ENCODE data around the gene ITCH. TPM values are rescaled to one million over a fixed set of nuclear protein-coding genes. Genes with fewer than 3 reads are reported as not detected.

The ITCH gene
- polyA plus RNA-seq, 1 donor from 2014 or later = 39.5 TPM

GRCh38 chr20:34316196-34316814 is 46.8 kb upstream of the ITCH start:
- no peak overlapping the region for H3K4me3 ChIP-seq (ENCODE audit: low read length)
- no peaks in the 10 kb centered on the region for H3K9me3 ChIP-seq (ENCODE audit: low read length)
- H3K36me3 ChIP-seq (ENCODE audit: insufficient read depth, low read length) = no peaks in the 10 kb centered on the region
- no peak for TF ChIP-seq SMC3 (conservative IDR thresholded peaks at IDR 0.05; ENCODE audit: poor library complexity)
- no peak for TF ChIP-seq EP300 (conservative IDR thresholded peaks at IDR 0.05; ENCODE audit: poor library complexity, severe bottlenecking)
- TF ChIP-seq MXI1 (conservative IDR thresholded peaks at IDR 0.05; ENCODE audit: poor library complexity, severe bottlenecking) = no peak
- no peak for TF ChIP-seq POLR2AphosphoS5 (IDR thresholded peaks at IDR 0.05)
- no peak for TF ChIP-seq RAD21 (conservative IDR thresholded peaks at IDR 0.05)
- TF ChIP-seq EZH2 (IDR thresholded peaks at IDR 0.05; ENCODE audit: borderline replicate concordance, insufficient read depth, low read length, poor library complexity, severe bottlenecking) = no peak
- TF ChIP-seq, protein P1, sequence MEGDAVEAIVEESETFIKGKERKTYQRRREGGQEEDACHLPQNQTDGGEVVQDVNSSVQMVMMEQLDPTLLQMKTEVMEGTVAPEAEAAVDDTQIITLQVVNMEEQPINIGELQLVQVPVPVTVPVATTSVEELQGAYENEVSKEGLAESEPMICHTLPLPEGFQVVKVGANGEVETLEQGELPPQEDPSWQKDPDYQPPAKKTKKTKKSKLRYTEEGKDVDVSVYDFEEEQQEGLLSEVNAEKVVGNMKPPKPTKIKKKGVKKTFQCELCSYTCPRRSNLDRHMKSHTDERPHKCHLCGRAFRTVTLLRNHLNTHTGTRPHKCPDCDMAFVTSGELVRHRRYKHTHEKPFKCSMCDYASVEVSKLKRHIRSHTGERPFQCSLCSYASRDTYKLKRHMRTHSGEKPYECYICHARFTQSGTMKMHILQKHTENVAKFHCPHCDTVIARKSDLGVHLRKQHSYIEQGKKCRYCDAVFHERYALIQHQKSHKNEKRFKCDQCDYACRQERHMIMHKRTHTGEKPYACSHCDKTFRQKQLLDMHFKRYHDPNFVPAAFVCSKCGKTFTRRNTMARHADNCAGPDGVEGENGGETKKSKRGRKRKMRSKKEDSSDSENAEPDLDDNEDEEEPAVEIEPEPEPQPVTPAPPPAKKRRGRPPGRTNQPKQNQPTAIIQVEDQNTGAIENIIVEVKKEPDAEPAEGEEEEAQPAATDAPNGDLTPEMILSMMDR (IDR thresholded peaks at IDR 0.05; ENCODE audit: poor library complexity, severe bottlenecking) = no peak
- no peak for TF ChIP-seq TAF1 (IDR thresholded peaks at IDR 0.05; ENCODE audit: low read depth)
- no peak for TF ChIP-seq REST (IDR thresholded peaks at IDR 0.05; ENCODE audit: borderline replicate concordance)
- H3K79me2 ChIP-seq (replicated peaks; ENCODE audit: insufficient read depth, low read length) = no peaks in the 10 kb centered on the region
- no peaks in the 10 kb centered on the region for H3F3A ChIP-seq (ENCODE audit: insufficient read depth, low read length, poor library complexity, severe bottlenecking)
- no peak overlapping the region for H2AFZ ChIP-seq (ENCODE audit: low read depth, low read length)
- H3K4me2 ChIP-seq (ENCODE audit: low read length) = no peak overlapping the region
- H3K9me2 ChIP-seq (ENCODE audit: insufficient read depth, low read length) = no peaks in the 10 kb centered on the region
- peaks cover 11% of the 10 kb centered on the region for H3K27me3 ChIP-seq (ENCODE audit: insufficient read depth, low read depth, low read length)
- no peaks in the 10 kb centered on the region for H4K20me1 ChIP-seq (ENCODE audit: insufficient read depth)
- H3K27ac ChIP-seq (ENCODE audit: low read length) = no peak overlapping the region
- no peak overlapping the region for H3K9ac ChIP-seq (ENCODE audit: low read length)

DNA sequence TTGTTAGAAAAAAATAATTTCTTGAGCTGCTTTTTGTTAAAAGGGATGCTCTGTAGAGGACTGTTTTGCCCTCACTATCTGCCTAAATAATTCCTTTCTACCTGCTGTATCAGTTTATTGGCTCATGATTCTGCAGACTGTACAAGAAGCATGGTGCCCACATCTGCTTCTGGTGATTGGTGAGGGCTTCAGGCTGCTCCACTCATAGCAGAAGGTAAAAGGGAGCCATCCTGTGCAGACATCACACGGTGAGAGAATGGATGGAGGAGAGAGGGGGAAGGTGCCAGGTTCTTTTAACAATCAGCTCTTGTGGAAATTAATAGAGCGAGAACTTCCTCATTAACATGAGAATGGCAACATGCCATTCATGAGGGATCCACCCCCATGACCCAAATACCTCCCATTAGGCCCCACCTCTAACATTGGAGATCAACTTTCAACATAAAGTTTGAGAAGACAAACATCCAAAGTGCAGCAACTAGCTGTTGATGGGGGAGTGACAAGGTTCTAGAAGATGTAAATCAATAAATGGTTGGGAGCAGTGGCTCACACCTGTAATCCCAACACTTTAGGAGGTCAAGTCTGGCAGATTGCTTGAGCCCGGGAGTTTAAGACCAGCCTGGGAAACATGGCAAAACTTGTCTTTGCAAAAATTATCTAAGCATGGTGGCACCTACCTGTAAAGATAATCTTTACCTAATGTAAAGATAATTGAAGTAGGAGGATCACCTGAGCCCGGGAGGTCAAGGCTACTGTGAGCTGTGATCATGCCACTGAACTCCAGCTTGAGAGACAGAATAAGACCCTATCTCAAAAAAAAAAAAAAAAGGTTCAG is 44.2 kb upstream of the ITCH start:
- Histone ChIP-seq H3K27me3 (ENCODE audit: insufficient read depth, low read depth, low read length) (no peaks in the 10 kb centered on the region), H4K20me1 (ENCODE audit: insufficient read depth) (no peaks in the 10 kb centered on the region), H2AFZ (ENCODE audit: low read depth, low read length) (no peak overlapping the region), H3K4me2 (ENCODE audit: low read length) (no peak overlapping the region), H3K9ac (ENCODE audit: low read length) (no peak overlapping the region), H3F3A (ENCODE audit: insufficient read depth, low read length, poor library complexity, severe bottlenecking) (no peaks in the 10 kb centered on the region), H3K9me3 (ENCODE audit: low read length) (no peaks in the 10 kb centered on the region), H3K36me3 (ENCODE audit: insufficient read depth, low read length) (no peaks in the 10 kb centered on the region), H3K4me3 (ENCODE audit: low read length) (no peak overlapping the region), H3K9me2 (ENCODE audit: insufficient read depth, low read length) (no peaks in the 10 kb centered on the region), H3K79me2 (replicated peaks; ENCODE audit: insufficient read depth, low read length) (no peaks in the 10 kb centered on the region), H3K27ac (ENCODE audit: low read length) (no peak overlapping the region)
- no peak for TF ChIP-seq MXI1 (conservative IDR thresholded peaks at IDR 0.05; ENCODE audit: poor library complexity, severe bottlenecking)
- no peak for TF ChIP-seq TAF1 (IDR thresholded peaks at IDR 0.05; ENCODE audit: low read depth)
- no peak for TF ChIP-seq RAD21 (conservative IDR thresholded peaks at IDR 0.05)
- no peak for TF ChIP-seq SMC3 (conservative IDR thresholded peaks at IDR 0.05; ENCODE audit: poor library complexity)
- TF ChIP-seq EP300 (conservative IDR thresholded peaks at IDR 0.05; ENCODE audit: poor library complexity, severe bottlenecking) = no peak
- no peak for TF ChIP-seq REST (IDR thresholded peaks at IDR 0.05; ENCODE audit: borderline replicate concordance)
- TF ChIP-seq, protein P1 (IDR thresholded peaks at IDR 0.05; ENCODE audit: poor library complexity, severe bottlenecking) = no peak
- TF ChIP-seq POLR2AphosphoS5 (IDR thresholded peaks at IDR 0.05) = no peak
- TF ChIP-seq EZH2 (IDR thresholded peaks at IDR 0.05; ENCODE audit: borderline replicate concordance, insufficient read depth, low read length, poor library complexity, severe bottlenecking) = no peak

All from neural cell (in vitro differentiated cells).